WTC11 (cell line): ENCODE measurements around the gene LY6G5B. TPM values are rescaled to one million over a fixed set of nuclear protein-coding genes. Genes with fewer than 3 reads are reported as not detected.

ENCODE experiments used
- ATAC-seq: fragments of 200-7000 bp; cut with Tn5 transposase; 2 replicates; pipeline ENCODE4 v1.10.0; 2021; ENCODE audit warnings: mild to moderate bottlenecking, moderate library complexity
- CTCF ChIA-PET: fragments of 300-600 bp; sonication (Branson Sonifier 250); formaldehyde crosslinking; loops from one replicate; lab custom pipeline; 2021; ENCODE audit warnings: antibody characterized with exemption; lab: Charles Lee
- POLR2A ChIA-PET: fragments of 350-600 bp; sonication (Branson Sonifier 250); formaldehyde crosslinking; loops from one replicate; lab custom pipeline; 2021; ENCODE audit warnings: antibody characterized with exemption; lab: Charles Lee
- DNase-seq: peaks from one replicate; pipeline ENCODE4 v3.0.0; 2021; ENCODE audit warnings: low spot score
- H3K27ac Mint-ChIP-seq: 2 replicates; pipeline ENCODE4 v1.8.0; 2021; ENCODE audit warnings: mixed read lengths
- H3K27me3 Mint-ChIP-seq: 2 replicates; pipeline ENCODE4 v1.8.0; 2021; ENCODE audit warnings: low read depth, mild to moderate bottlenecking, moderate library complexity, mixed read lengths
- H3K36me3 Mint-ChIP-seq: 2 replicates; pipeline ENCODE4 v1.8.0; 2021; ENCODE audit warnings: mixed read lengths
- H3K4me1 Mint-ChIP-seq: 2 replicates; pipeline ENCODE4 v1.8.0; 2022; ENCODE audit warnings: mixed read lengths
- H3K4me3 Mint-ChIP-seq: 2 replicates; pipeline ENCODE4 v1.8.0; 2021; ENCODE audit warnings: mild to moderate bottlenecking, moderate library complexity, mixed read lengths
- H3K9me3 Mint-ChIP-seq: 2 replicates; pipeline ENCODE4 v1.8.0; 2021; ENCODE audit warnings: mixed read lengths
- ARID4B ChIP-seq: sonication (generic); formaldehyde crosslinking; IDR thresholded peaks from 2 replicates; pipeline ENCODE4 v1.8.0; 2023; ENCODE audit warnings: missing genetic modification reagents, mild to moderate bottlenecking, borderline replicate concordance
- CREM ChIP-seq: sonication (generic); formaldehyde crosslinking; IDR thresholded peaks from 2 replicates; pipeline ENCODE4 v1.8.1; 2022; ENCODE audit warnings: mild to moderate bottlenecking, missing genetic modification reagents, moderate library complexity
- EMX1 ChIP-seq: fragments of 250-450 bp; sonication (Bioruptor Pico); IDR thresholded peaks from 2 replicates; pipeline ENCODE4 v1.8.0; 2021; ENCODE audit warnings: mild to moderate bottlenecking
- GABPB1 ChIP-seq: sonication (generic); formaldehyde crosslinking; IDR thresholded peaks from 2 replicates; pipeline ENCODE4 v1.8.1; 2023; ENCODE audit warnings: mild to moderate bottlenecking, missing genetic modification reagents
- IRF2 ChIP-seq: sonication (generic); formaldehyde crosslinking; IDR thresholded peaks from 2 replicates; pipeline ENCODE4 v1.8.0; 2022; ENCODE audit warnings: low read depth, missing genetic modification reagents, borderline replicate concordance
- MXD4 ChIP-seq: fragments of 250-450 bp; sonication (Bioruptor Pico); IDR thresholded peaks from 2 replicates; pipeline ENCODE4 v1.8.0; 2021; ENCODE audit warnings: mild to moderate bottlenecking, moderate library complexity, borderline replicate concordance
- OVOL2 ChIP-seq: fragments of 250-450 bp; sonication (Bioruptor Pico); IDR thresholded peaks from 2 replicates; pipeline ENCODE4 v1.9.0; 2021; ENCODE audit warnings: mild to moderate bottlenecking, borderline replicate concordance
- SMAD4 ChIP-seq: sonication (generic); formaldehyde crosslinking; IDR thresholded peaks from 2 replicates; pipeline ENCODE4 v1.8.0; 2022; ENCODE audit warnings: mild to moderate bottlenecking, missing genetic modification reagents
- SOX15 ChIP-seq: fragments of 250-450 bp; sonication (Bioruptor Pico); IDR thresholded peaks from 2 replicates; pipeline ENCODE4 v1.9.0; 2021; ENCODE audit warnings: mild to moderate bottlenecking
- TCF7 ChIP-seq: sonication (generic); formaldehyde crosslinking; IDR thresholded peaks from 2 replicates; pipeline ENCODE4 v1.8.0; 2022; ENCODE audit warnings: mild to moderate bottlenecking, low read depth, missing genetic modification reagents, moderate library complexity
- TP53 ChIP-seq: sonication (generic); formaldehyde crosslinking; IDR thresholded peaks from 2 replicates; pipeline ENCODE4 v1.8.1; 2023; ENCODE audit warnings: mild to moderate bottlenecking, missing genetic modification reagents
- ZBTB43 ChIP-seq: sonication (generic); formaldehyde crosslinking; IDR thresholded peaks from 2 replicates; pipeline ENCODE4 v1.8.1; 2023; ENCODE audit warnings: mild to moderate bottlenecking, missing genetic modification reagents
- ZNF121 ChIP-seq: sonication (generic); formaldehyde crosslinking; IDR thresholded peaks from 2 replicates; pipeline ENCODE4 v1.8.0; 2023; ENCODE audit warnings: missing genetic modification reagents
- ZNF232 ChIP-seq: sonication (generic); formaldehyde crosslinking; IDR thresholded peaks from 2 replicates; pipeline ENCODE4 v1.8.0; 2022; ENCODE audit warnings: mild to moderate bottlenecking, missing genetic modification reagents
- ZNF317 ChIP-seq: sonication (generic); formaldehyde crosslinking; IDR thresholded peaks from 2 replicates; pipeline ENCODE4 v1.8.1; 2023; ENCODE audit warnings: low read depth, mild to moderate bottlenecking, moderate library complexity, missing genetic modification reagents, borderline replicate concordance
- total RNA-seq: library from RNA; stranded (reverse); gene quantifications from 3 replicates; pipeline ENCODE4 v1.2.3, GENCODE V29; 2021
- TF ChIP-seq, protein P1 (sequence below): sonication (generic); formaldehyde crosslinking; IDR thresholded peaks from 2 replicates; pipeline ENCODE4 v1.8.1; 2023; ENCODE audit warnings: mild to moderate bottlenecking, missing genetic modification reagents, borderline replicate concordance

LY6G5B gene
- total RNA-seq, 1 experiment from 2014 or later, result 15.7 TPM

DNA sequence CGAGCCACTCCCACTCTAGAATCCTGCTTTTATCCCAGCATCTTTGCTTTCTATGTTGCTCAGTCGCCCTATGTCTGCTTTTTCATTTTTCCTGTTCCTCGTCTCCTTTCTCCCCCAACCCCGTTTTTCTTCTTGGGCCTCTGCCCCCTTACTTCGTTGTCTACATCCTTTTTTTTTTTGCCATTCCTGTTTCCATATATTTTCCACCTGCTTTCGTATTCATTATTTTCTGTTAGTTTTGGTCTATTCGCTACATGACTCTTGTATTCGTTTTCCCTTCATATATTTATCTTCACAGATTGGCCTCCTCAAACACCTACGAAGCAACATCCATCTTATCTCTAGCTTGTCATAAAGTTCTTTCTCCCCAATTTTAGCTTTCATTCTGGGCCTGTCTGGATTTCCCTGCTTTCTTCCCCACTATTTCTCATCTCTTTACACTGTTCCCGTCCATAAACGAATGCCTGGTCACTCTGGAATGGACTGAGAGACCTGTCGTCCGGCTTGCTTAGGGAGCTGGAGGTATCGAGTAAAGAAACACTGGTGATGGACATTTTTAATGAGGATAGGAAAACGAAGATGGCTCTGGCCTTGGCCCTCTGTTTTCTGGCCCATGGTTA, 48.3 kb upstream of the LY6G5B start:
- peak overlapping the region; percentile 92 for H3K4me3 Mint-ChIP-seq
- H3K9me3 Mint-ChIP-seq, result no peaks in the 10 kb centered on the region
- H3K27me3 Mint-ChIP-seq, result no peaks in the 10 kb centered on the region; the same call in 1 of the 2 replicates
- peaks cover 17% of the 10 kb centered on the region for H3K4me1 Mint-ChIP-seq
- peak overlapping the region; percentile 95 for H3K27ac Mint-ChIP-seq
- TF ChIP-seq SMAD4, result no peak
- TF ChIP-seq SOX15 (CRISPR knock-in tag), result no peak
- TF ChIP-seq ZBTB43 (CRISPR knock-in tag), result no peak
- TF ChIP-seq ZNF317 (CRISPR knock-in tag), result no peak
- TF ChIP-seq, protein P1, sequence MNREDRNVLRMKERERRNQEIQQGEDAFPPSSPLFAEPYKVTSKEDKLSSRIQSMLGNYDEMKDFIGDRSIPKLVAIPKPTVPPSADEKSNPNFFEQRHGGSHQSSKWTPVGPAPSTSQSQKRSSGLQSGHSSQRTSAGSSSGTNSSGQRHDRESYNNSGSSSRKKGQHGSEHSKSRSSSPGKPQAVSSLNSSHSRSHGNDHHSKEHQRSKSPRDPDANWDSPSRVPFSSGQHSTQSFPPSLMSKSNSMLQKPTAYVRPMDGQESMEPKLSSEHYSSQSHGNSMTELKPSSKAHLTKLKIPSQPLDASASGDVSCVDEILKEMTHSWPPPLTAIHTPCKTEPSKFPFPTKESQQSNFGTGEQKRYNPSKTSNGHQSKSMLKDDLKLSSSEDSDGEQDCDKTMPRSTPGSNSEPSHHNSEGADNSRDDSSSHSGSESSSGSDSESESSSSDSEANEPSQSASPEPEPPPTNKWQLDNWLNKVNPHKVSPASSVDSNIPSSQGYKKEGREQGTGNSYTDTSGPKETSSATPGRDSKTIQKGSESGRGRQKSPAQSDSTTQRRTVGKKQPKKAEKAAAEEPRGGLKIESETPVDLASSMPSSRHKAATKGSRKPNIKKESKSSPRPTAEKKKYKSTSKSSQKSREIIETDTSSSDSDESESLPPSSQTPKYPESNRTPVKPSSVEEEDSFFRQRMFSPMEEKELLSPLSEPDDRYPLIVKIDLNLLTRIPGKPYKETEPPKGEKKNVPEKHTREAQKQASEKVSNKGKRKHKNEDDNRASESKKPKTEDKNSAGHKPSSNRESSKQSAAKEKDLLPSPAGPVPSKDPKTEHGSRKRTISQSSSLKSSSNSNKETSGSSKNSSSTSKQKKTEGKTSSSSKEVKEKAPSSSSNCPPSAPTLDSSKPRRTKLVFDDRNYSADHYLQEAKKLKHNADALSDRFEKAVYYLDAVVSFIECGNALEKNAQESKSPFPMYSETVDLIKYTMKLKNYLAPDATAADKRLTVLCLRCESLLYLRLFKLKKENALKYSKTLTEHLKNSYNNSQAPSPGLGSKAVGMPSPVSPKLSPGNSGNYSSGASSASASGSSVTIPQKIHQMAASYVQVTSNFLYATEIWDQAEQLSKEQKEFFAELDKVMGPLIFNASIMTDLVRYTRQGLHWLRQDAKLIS (CRISPR knock-in tag), result no peak
- TF ChIP-seq ZNF232 (CRISPR knock-in tag), result no peak
- no peak for TF ChIP-seq OVOL2 (CRISPR knock-in tag)
- TF ChIP-seq ZNF121 (CRISPR knock-in tag), result no peak
- TF ChIP-seq TP53 (CRISPR knock-in tag), result no peak
- 0 out of 2 replicates have a peak, but pooled peaks have one; percentile 19 for TF ChIP-seq GABPB1 (CRISPR knock-in tag)
- TF ChIP-seq ARID4B (CRISPR knock-in tag), result 0 out of 2 replicates have a peak, but pooled peaks have one; percentile 13
- DNase-seq (no peak), ATAC-seq (no peak)
- ChIA-PET CTCF (interaction anchor here (0.6 to 2.1 kb wide), 5 partner anchors 23 to 186 kb away, joined by 4 to 16 read pairs (median 5); partner anchors contain the start of genes ATP6V1G2 and NFKBIL1), POLR2A (interaction anchor here (1.1 to 1.9 kb wide), 4 partner anchors 31 to 80 kb away, joined by 3 to 8 read pairs (median 8); partner anchors contain the start of genes ATP6V1G2, BAG6, C6orf47 and DDX39B)
- H3K36me3 Mint-ChIP-seq, result peaks cover 52% of the 10 kb centered on the region

DNA sequence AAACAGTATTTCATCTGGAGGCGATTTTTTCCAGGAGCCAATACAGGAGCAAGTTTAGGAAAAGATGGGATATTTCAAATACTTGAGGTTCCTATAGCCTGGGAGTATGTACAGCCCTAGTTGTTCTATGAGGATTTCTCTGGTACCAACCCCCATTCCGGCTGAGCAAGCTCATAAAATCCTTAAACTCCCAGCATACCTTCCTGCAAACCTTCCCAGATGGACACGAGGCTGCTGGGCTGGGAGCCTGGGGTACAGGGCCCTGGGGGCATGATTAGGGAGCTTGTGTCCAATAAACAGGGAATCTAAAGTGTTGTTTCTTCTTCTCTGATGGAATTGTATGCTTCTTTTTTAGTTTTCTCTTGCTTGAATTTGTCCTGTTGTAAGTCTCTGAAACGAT, 47.8 kb upstream of the LY6G5B start:
- TF ChIP-seq TCF7 (CRISPR knock-in tag), result no peak
- TF ChIP-seq IRF2 (CRISPR knock-in tag), result no peak
- no peak for TF ChIP-seq ZBTB43 (CRISPR knock-in tag)
- TF ChIP-seq MXD4, result no peak
- TF ChIP-seq EMX1, result no peak
- no peak for TF ChIP-seq CREM (CRISPR knock-in tag)
- CTCF ChIA-PET, result interaction anchor here (0.7 to 2.1 kb wide), 5 partner anchors 24 to 148 kb away, joined by 3 to 16 read pairs (median 5); partner anchors contain the start of genes ATP6V1G2 and NFKBIL1
- POLR2A ChIA-PET, result interaction anchor here (1.1 to 1.9 kb wide), 5 partner anchors 17 to 81 kb away, joined by 3 to 8 read pairs (median 7); partner anchors contain the start of genes ATP6V1G2, BAG6, C6orf47 and DDX39B
- Mint-ChIP-seq H3K4me3 (peak overlapping the region; percentile 92), H3K9me3 (no peaks in the 10 kb centered on the region), H3K27me3 (no peaks in the 10 kb centered on the region; the same call in 1 of the 2 replicates), H3K4me1 (peaks cover 13% of the 10 kb centered on the region), H3K36me3 (peaks cover 56% of the 10 kb centered on the region), H3K27ac (peak overlapping the region; percentile 95)
- ATAC-seq, result no peak
- DNase-seq, result no peak
